Stimulated activated memory B cell treated with anti-CD40 and anti-IgM and Interleukin-4, amounts not matched to agents 10 μg/mL and 1 μg/mL and 100 μg/mL, for 72 hours (primary cell): ENCODE data around the gene SNAP29.

Experiments
- ATAC-seq: fragments of 150-1000 bp; cut with Tn5 transposase; 2 replicates; pipeline ENCODE4 v1.10.0; 2021
- H3K27ac Mint-ChIP-seq: one replicate; pipeline ENCODE4 v1.8.0; 2022; ENCODE audit warnings: mild to moderate bottlenecking, mixed read lengths
- H3K27me3 Mint-ChIP-seq: one replicate; pipeline ENCODE4 v1.8.0; 2022; ENCODE audit warnings: mixed read lengths
- H3K36me3 Mint-ChIP-seq: one replicate; pipeline ENCODE4 v1.8.0; 2022; ENCODE audit warnings: mixed read lengths
- H3K4me1 Mint-ChIP-seq: one replicate; pipeline ENCODE4 v1.8.0; 2022; ENCODE audit warnings: mixed read lengths
- H3K4me3 Mint-ChIP-seq: one replicate; pipeline ENCODE4 v1.8.0; 2022; ENCODE audit warnings: mild to moderate bottlenecking, moderate library complexity, mixed read lengths
- H3K9me3 Mint-ChIP-seq: one replicate; pipeline ENCODE4 v1.8.0; 2022; ENCODE audit warnings: mixed read lengths

The SNAP29 gene

GRCh38 chr22:20869234-20869633, 10.4 kb downstream of the SNAP29 start:
- no peak overlapping the region for H3K27ac Mint-ChIP-seq
- H3K9me3 Mint-ChIP-seq: no peaks in the 10 kb centered on the region
- H3K36me3 Mint-ChIP-seq: peaks cover 16% of the 10 kb centered on the region
- H3K4me1 Mint-ChIP-seq: peaks cover 6% of the 10 kb centered on the region
- ATAC-seq: no peak
- no peak overlapping the region for H3K4me3 Mint-ChIP-seq
- no peaks in the 10 kb centered on the region for H3K27me3 Mint-ChIP-seq

GRCh38 chr22:20873214-20873613, 14.4 kb downstream of the SNAP29 start:
- no peak overlapping the region for H3K27ac Mint-ChIP-seq
- H3K9me3 Mint-ChIP-seq: no peaks in the 10 kb centered on the region
- no peaks in the 10 kb centered on the region for H3K4me1 Mint-ChIP-seq
- no peak overlapping the region for H3K4me3 Mint-ChIP-seq
- H3K36me3 Mint-ChIP-seq: peaks cover 28% of the 10 kb centered on the region
- no peak for ATAC-seq
- no peaks in the 10 kb centered on the region for H3K27me3 Mint-ChIP-seq

GRCh38 chr22:20875296-20875695, 16.5 kb downstream of the SNAP29 start:
- Mint-ChIP-seq H3K27ac (no peak overlapping the region), H3K4me1 (no peaks in the 10 kb centered on the region), H3K9me3 (no peaks in the 10 kb centered on the region), H3K36me3 (peaks cover 29% of the 10 kb centered on the region), H3K4me3 (no peak overlapping the region), H3K27me3 (no peaks in the 10 kb centered on the region)
- ATAC-seq: no peak

- no peaks in the 10 kb centered on the region for H3K27me3 Mint-ChIP-seq
- no peaks in the 10 kb centered on the region for H3K4me1 Mint-ChIP-seq
- H3K4me3 Mint-ChIP-seq: no peak overlapping the region
- no peaks in the 10 kb centered on the region for H3K9me3 Mint-ChIP-seq
- ATAC-seq: no peak
- H3K27ac Mint-ChIP-seq: no peak overlapping the region
- peaks cover 40% of the 10 kb centered on the region for H3K36me3 Mint-ChIP-seq
Observed at GRCh38 chr22:20877715-20878114, 18.9 kb downstream of the SNAP29 start.

GRCh38 chr22:20881231-20881630, 22.4 kb downstream of the SNAP29 start:
- Mint-ChIP-seq H3K36me3 (peaks cover 48% of the 10 kb centered on the region), H3K27ac (no peak overlapping the region), H3K9me3 (no peaks in the 10 kb centered on the region)

GRCh38 chr22:20881869-20882815, 23.3 kb downstream of the SNAP29 start:
- Mint-ChIP-seq H3K36me3 (peaks cover 44% of the 10 kb centered on the region), H3K4me3 (no peak overlapping the region), H3K27me3 (no peaks in the 10 kb centered on the region), H3K4me1 (no peaks in the 10 kb centered on the region), H3K27ac (no peak overlapping the region), H3K9me3 (no peaks in the 10 kb centered on the region)
- no peak for ATAC-seq

More at GRCh38 chr22:20881231-20881630, 22.4 kb downstream of the SNAP29 start:
- no peaks in the 10 kb centered on the region for H3K27me3 Mint-ChIP-seq
- no peak overlapping the region for H3K4me3 Mint-ChIP-seq
- ATAC-seq: no peak
- no peaks in the 10 kb centered on the region for H3K4me1 Mint-ChIP-seq

GRCh38 chr22:20882855-20883254, 24.0 kb downstream of the SNAP29 start:
- H3K27me3 Mint-ChIP-seq: no peaks in the 10 kb centered on the region

GRCh38 chr22:20884454-20884853, 25.6 kb downstream of the SNAP29 start:
- H3K27ac Mint-ChIP-seq: no peak overlapping the region
- H3K36me3 Mint-ChIP-seq: peaks cover 58% of the 10 kb centered on the region
- no peaks in the 10 kb centered on the region for H3K27me3 Mint-ChIP-seq
- no peaks in the 10 kb centered on the region for H3K4me1 Mint-ChIP-seq
- no peak for ATAC-seq
- H3K4me3 Mint-ChIP-seq: no peak overlapping the region
- H3K9me3 Mint-ChIP-seq: no peaks in the 10 kb centered on the region

More at GRCh38 chr22:20882855-20883254, 24.0 kb downstream of the SNAP29 start:
- Mint-ChIP-seq H3K27ac (no peak overlapping the region), H3K36me3 (peaks cover 52% of the 10 kb centered on the region), H3K4me3 (no peak overlapping the region), H3K4me1 (no peaks in the 10 kb centered on the region), H3K9me3 (no peaks in the 10 kb centered on the region)
- no peak for ATAC-seq

- Mint-ChIP-seq H3K27ac (no peak overlapping the region), H3K4me3 (no peak overlapping the region), H3K9me3 (no peaks in the 10 kb centered on the region), H3K36me3 (peaks cover 64% of the 10 kb centered on the region), H3K27me3 (no peaks in the 10 kb centered on the region), H3K4me1 (no peaks in the 10 kb centered on the region)
- no peak for ATAC-seq
Observed at GRCh38 chr22:20885017-20885556, 26.3 kb downstream of the SNAP29 start.

GRCh38 chr22:20885557-20886323, 26.9 kb downstream of the SNAP29 start:
- Mint-ChIP-seq H3K27me3 (no peaks in the 10 kb centered on the region), H3K9me3 (no peaks in the 10 kb centered on the region), H3K36me3 (peaks cover 67% of the 10 kb centered on the region), H3K27ac (no peak overlapping the region), H3K4me3 (no peak overlapping the region), H3K4me1 (no peaks in the 10 kb centered on the region)
- peak; percentile 67 for ATAC-seq

GRCh38 chr22:20887375-20887774, 28.6 kb downstream of the SNAP29 start:
- no peaks in the 10 kb centered on the region for H3K27me3 Mint-ChIP-seq
- H3K4me1 Mint-ChIP-seq: no peaks in the 10 kb centered on the region
- no peaks in the 10 kb centered on the region for H3K9me3 Mint-ChIP-seq
- no peak overlapping the region for H3K4me3 Mint-ChIP-seq
- no peak for ATAC-seq
- H3K27ac Mint-ChIP-seq: no peak overlapping the region
- H3K36me3 Mint-ChIP-seq: peaks cover 59% of the 10 kb centered on the region

- Mint-ChIP-seq H3K27ac (no peak overlapping the region), H3K4me3 (no peak overlapping the region), H3K4me1 (no peaks in the 10 kb centered on the region), H3K36me3 (peaks cover 45% of the 10 kb centered on the region), H3K27me3 (no peaks in the 10 kb centered on the region), H3K9me3 (no peaks in the 10 kb centered on the region)
- ATAC-seq: no peak
Observed at GRCh38 chr22:20889025-20889704, 30.4 kb downstream of the SNAP29 start.

GRCh38 chr22:20889904-20890540, 31.2 kb downstream of the SNAP29 start:
- Mint-ChIP-seq H3K27ac (no peak overlapping the region), H3K4me1 (no peaks in the 10 kb centered on the region), H3K27me3 (no peaks in the 10 kb centered on the region), H3K4me3 (no peak overlapping the region), H3K9me3 (no peaks in the 10 kb centered on the region), H3K36me3 (peaks cover 40% of the 10 kb centered on the region)
- no peak for ATAC-seq

- no peak overlapping the region for H3K4me3 Mint-ChIP-seq
- no peak for ATAC-seq
- no peaks in the 10 kb centered on the region for H3K9me3 Mint-ChIP-seq
- no peak overlapping the region for H3K27ac Mint-ChIP-seq
- H3K27me3 Mint-ChIP-seq: no peaks in the 10 kb centered on the region
- peaks cover 31% of the 10 kb centered on the region for H3K36me3 Mint-ChIP-seq
- H3K4me1 Mint-ChIP-seq: no peaks in the 10 kb centered on the region
Observed at GRCh38 chr22:20890975-20891374, 32.2 kb downstream of the SNAP29 start.
